ENCODE data around the gene AGTPBP1. TPM values are rescaled to one million over a fixed set of nuclear protein-coding genes. Genes with fewer than 3 reads are reported as not detected.

AGTPBP1 gene
- total RNA-seq, 2 donors from 2014 or later = 13.0 to 18.8 TPM

DNA sequence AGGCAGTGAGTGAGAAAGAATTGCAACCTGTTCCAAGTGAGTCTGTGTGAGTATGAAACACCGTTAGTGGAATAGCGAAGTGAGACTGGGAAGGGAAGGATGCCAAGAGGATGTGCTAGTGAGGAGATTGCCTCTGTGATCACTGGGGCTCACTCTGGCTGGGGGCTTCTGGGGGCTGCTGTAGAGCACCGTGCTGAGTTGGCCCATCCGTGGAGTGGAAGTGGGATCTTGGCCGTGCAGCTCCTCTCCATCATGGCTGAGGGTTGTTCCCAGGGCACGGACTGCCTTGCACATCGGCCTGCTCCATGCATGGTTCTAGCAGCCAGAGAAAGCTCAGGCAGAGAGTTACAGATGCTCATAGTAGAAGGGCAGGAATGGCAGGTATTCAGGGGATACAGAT lies 236.1 kb downstream of the AGTPBP1 start:
- H3K9me3 ChIP-seq = no peaks in the 10 kb centered on the region

DNA sequence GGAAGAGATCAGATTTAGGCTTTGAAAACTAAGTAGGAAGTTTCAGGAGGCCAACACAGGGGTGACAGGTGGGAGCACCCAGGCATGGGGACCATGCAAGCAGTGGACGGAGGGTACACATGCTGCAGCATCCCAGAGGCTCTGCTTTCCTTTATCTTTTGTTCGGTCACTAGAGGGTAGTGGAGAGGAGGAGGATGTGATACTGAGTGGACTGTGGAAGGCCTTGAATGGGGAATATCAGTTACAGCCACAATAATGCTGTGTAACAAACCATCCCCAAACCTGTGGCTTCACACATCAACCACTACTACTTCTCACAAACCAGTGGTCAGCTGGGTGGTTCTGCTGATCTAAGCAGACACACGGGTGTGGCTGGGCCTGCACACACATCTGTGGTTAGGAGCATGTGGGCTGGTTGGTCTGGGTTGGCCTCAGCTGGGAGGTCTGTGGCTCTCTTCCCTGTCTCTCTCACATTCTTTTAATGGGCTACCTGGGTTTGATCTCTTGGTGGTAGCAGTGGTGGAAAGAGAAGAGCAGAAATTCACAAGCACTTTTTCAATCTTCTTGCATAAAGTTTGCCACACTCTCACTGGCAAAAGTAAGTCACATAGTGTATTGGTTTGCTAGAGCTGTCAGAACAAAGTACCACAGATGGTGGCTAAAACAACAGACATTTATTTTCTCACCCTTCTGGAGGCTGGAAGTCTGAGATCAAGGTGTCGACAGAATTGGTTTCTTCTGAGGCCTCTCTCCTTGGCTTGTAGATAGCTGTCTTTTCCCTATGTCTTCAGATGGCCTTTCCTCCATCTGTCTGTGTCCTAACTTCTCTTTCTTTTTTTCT lies 238.7 kb downstream of the AGTPBP1 start:
- H3K27ac ChIP-seq = no peak overlapping the region
- no peaks in the 10 kb centered on the region for H3K27me3 ChIP-seq
- no peaks in the 10 kb centered on the region for H3K36me3 ChIP-seq (replicated peaks in 1 of 2; ENCODE audit: insufficient read depth in 1 of 2, low read depth in 2 of 2)
- no peak for DNase-seq
- H3K4me3 ChIP-seq = no peak overlapping the region
- no peaks in the 10 kb centered on the region for H3K9me3 ChIP-seq
- 79% methylated on average over 4 of the region's 4 CpGs for WGBS, 2 donors
- no peaks in the 10 kb centered on the region for H3K4me1 ChIP-seq
- no peak for ATAC-seq
- TF ChIP-seq, protein P1, sequence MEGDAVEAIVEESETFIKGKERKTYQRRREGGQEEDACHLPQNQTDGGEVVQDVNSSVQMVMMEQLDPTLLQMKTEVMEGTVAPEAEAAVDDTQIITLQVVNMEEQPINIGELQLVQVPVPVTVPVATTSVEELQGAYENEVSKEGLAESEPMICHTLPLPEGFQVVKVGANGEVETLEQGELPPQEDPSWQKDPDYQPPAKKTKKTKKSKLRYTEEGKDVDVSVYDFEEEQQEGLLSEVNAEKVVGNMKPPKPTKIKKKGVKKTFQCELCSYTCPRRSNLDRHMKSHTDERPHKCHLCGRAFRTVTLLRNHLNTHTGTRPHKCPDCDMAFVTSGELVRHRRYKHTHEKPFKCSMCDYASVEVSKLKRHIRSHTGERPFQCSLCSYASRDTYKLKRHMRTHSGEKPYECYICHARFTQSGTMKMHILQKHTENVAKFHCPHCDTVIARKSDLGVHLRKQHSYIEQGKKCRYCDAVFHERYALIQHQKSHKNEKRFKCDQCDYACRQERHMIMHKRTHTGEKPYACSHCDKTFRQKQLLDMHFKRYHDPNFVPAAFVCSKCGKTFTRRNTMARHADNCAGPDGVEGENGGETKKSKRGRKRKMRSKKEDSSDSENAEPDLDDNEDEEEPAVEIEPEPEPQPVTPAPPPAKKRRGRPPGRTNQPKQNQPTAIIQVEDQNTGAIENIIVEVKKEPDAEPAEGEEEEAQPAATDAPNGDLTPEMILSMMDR (IDR thresholded peaks at IDR 0.05) = no peak
- TF ChIP-seq POLR2A (IDR thresholded peaks at IDR 0.05) = no peak
- intact Hi-C loops (cut with DNase I) = no loop called here

More for the DNA sequence above, 236.1 kb downstream of the AGTPBP1 start:
- intact Hi-C loops (cut with DNase I) = no loop called here
- Histone ChIP-seq H3K4me1 (no peaks in the 10 kb centered on the region), H3K27me3 (no peaks in the 10 kb centered on the region), H3K4me3 (no peak overlapping the region), H3K27ac (no peak overlapping the region), H3K36me3 (replicated peaks in 1 of 2; ENCODE audit: insufficient read depth in 1 of 2, low read depth in 2 of 2) (no peaks in the 10 kb centered on the region)
- DNase-seq (no peak), ATAC-seq (no peak)
- TF ChIP-seq, protein P1 (IDR thresholded peaks at IDR 0.05) = no peak
- TF ChIP-seq POLR2A (IDR thresholded peaks at IDR 0.05) = no peak
- 73 to 77% methylated on average over 7 of the region's 7 CpGs for WGBS, 2 donors

DNA sequence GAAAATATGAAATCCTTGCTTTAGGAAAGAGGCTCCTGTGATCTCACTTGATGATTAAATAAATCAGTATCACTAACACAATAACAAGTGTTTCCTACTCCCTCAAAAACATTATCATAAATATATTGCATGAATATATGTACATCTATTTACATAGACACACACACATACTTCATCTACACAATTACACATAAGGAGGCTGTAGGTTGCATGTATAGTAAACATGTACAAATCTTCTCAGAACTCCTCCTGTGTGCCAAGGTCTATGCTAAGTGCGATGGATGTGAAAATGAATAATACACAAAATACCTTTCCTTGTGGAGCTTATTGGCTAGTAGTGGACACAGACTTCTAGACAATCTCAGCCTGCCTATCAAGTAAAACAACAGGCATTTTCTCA lies 239.9 kb downstream of the AGTPBP1 start:
- DNase-seq = no peak
- Histone ChIP-seq H3K4me3 (no peak overlapping the region), H3K27me3 (no peaks in the 10 kb centered on the region), H3K27ac (no peak overlapping the region), H3K36me3 (replicated peaks in 1 of 2; ENCODE audit: insufficient read depth in 1 of 2, low read depth in 2 of 2) (no peaks in the 10 kb centered on the region), H3K4me1 (no peaks in the 10 kb centered on the region), H3K9me3 (no peaks in the 10 kb centered on the region)
- ATAC-seq = no peak
- WGBS, 2 donors = 88 to 96% methylated on average over 1 of the region's 1 CpG
- TF ChIP-seq POLR2A (IDR thresholded peaks at IDR 0.05) = no peak
- TF ChIP-seq, protein P1 (IDR thresholded peaks at IDR 0.05) = no peak
- intact Hi-C loops (cut with DNase I) = no loop called here

DNA sequence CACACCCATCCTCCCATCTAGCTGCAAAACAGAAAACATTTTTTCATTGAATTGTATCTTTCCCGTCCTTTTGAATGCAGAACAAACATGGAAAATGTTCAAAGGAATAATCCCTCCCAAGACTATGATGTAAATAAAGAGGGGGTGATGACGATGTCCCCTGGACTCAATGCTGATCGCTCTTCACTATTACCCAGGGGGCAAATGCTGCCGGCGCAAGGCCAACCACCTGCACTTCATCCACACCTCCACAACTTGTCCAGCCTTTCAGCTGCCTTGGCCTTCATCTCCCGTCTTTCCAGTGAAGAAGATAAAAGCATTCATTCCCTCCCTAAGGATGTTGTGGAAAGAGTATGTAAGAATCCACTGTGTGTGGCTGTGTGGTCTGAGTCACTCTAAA lies 240.3 kb downstream of the AGTPBP1 start:
- Histone ChIP-seq H3K27ac (no peak overlapping the region), H3K9me3 (no peaks in the 10 kb centered on the region), H3K4me3 (no peak overlapping the region), H3K4me1 (no peaks in the 10 kb centered on the region), H3K36me3 (replicated peaks in 1 of 2; ENCODE audit: insufficient read depth in 1 of 2, low read depth in 2 of 2) (no peaks in the 10 kb centered on the region), H3K27me3 (no peaks in the 10 kb centered on the region)
- DNase-seq = no peak
- WGBS, 2 donors = 71 to 77% methylated on average over 6 of the region's 6 CpGs
- no peak for TF ChIP-seq POLR2A (IDR thresholded peaks at IDR 0.05)
- TF ChIP-seq, protein P1 (IDR thresholded peaks at IDR 0.05) = no peak
- ATAC-seq = no peak
- intact Hi-C loops (cut with DNase I) = no loop called here

Other genes with a start within 250 kb of the AGTPBP1 start
- gene NAA35, start 199.2 kb upstream of the AGTPBP1 start, total RNA-seq = 10 to 100 TPM; 21.3 to 32.3 TPM